HCT116 (cell line): ENCODE results near the gene STON1. TPM values are rescaled to one million over a fixed set of nuclear protein-coding genes. Genes with fewer than 3 reads are reported as not detected.

Experiments
- ATAC-seq: fragments of 200-7000 bp; cut with Tn5 transposase; 2 replicates; pipeline ENCODE4 v1.9.1; 2020; ENCODE audit warnings: mild to moderate bottlenecking, moderate library complexity
- BruUV-seq: library from RNA; stranded (reverse); fragments of 400-500 nt; replicated peaks from 2 replicates; lab custom pipeline; 2021; lab: Mats Ljungman, UMichigan
- CTCF ChIA-PET: fragments of 300-600 bp; sonication (Branson Sonifier 250); formaldehyde crosslinking; loops from one replicate; lab custom pipeline; 2021; ENCODE audit warnings: antibody characterized with exemption; lab: Charles Lee
- POLR2A ChIA-PET: fragments of 300-600, 350-600 bp; sonication (Branson Sonifier 250); formaldehyde crosslinking; loops from one replicate; lab custom pipeline; 2021; ENCODE audit warnings: antibody characterized with exemption; lab: Charles Lee
- RAD21 ChIA-PET, 2 experiments: fragments of 300-600 bp; sonication (Branson Sonifier 250); formaldehyde crosslinking; loops; one replicate each; lab custom pipeline; 2023; ENCODE audit warnings: low total read pairs in 2 of 2; ENCODE audit not compliant: uncharacterized antibody in 2 of 2, unreplicated experiment in 2 of 2, low non-redundant PET in 1 of 2; lab: Charles Lee
- DNase-seq: peaks from one replicate; pipeline ENCODE4 v3.0.0-alpha.2; 2010; ENCODE audit warnings: low read depth, low spot score
- H2AFZ ChIP-seq: fragments of 200-600 bp; shearing (Covaris generic), sonication (generic); 2 replicates; pipeline ENCODE4 v1.6.1; 2017; ENCODE audit warnings: low read depth, mixed run types, mixed read lengths, antibody characterized with exemption, low read length; ENCODE audit not compliant: poor library complexity, severe bottlenecking
- H3K27ac ChIP-seq: 2 replicates; pipeline ENCODE4 v1.5.1; 2012; ENCODE audit warnings: low read depth, low read length
- H3K27me3 ChIP-seq: fragments of 200-600 bp; sonication (generic); 2 replicates; pipeline ENCODE4 v1.6.1; 2016; ENCODE audit warnings: mixed run types, low read length, mixed read lengths; ENCODE audit not compliant: insufficient read depth
- H3K36me3 ChIP-seq, 2 experiments: fragments of 200-500 bp in 1 of 2; fragments of 200-600 bp in 1 of 2; sonication (Bioruptor generic) in 1 of 2; sonication (generic) in 1 of 2; 2 replicates each; pipeline versions ENCODE4 v1.5.1 to v1.6.1; 2014 to 2016; ENCODE audit warnings: low read length in 2 of 2, inconsistent platforms in 1 of 2, mixed read lengths in 1 of 2, mixed run types in 1 of 2; ENCODE audit not compliant: insufficient read depth in 2 of 2, control insufficient read depth in 1 of 2
- H3K4me1 ChIP-seq, 2 experiments: fragments of 200-600 bp in 1 of 2; sonication (generic) in 1 of 2; 2 replicates each; pipeline versions ENCODE4 v1.5.1 to v1.6.1; 2012 to 2017; ENCODE audit warnings: low read length in 2 of 2, inconsistent platforms in 1 of 2, mild to moderate bottlenecking in 1 of 2, mixed read lengths in 1 of 2, mixed run types in 1 of 2, moderate library complexity in 1 of 2; ENCODE audit not compliant: insufficient read depth in 2 of 2, control insufficient read depth in 1 of 2
- H3K4me2 ChIP-seq: fragments of 200-600 bp; sonication (generic); 2 replicates; pipeline ENCODE4 v1.6.1; 2017; ENCODE audit warnings: mixed run types, low read length, mixed read lengths
- H3K4me3 ChIP-seq, 2 experiments: fragments of 200-600 bp in 1 of 2; sonication (generic) in 1 of 2; replicated peaks in 1 of 2; 2 replicates each; pipeline ENCODE4 v1.5.1; 2011 to 2016; ENCODE audit warnings: low read length in 2 of 2, control low read depth in 1 of 2, low read depth in 1 of 2, mild to moderate bottlenecking in 1 of 2, mixed read lengths in 1 of 2, mixed run types in 1 of 2
- H3K79me2 ChIP-seq: fragments of 200-600 bp; sonication (generic); 2 replicates; pipeline ENCODE4 v1.6.1; 2017; ENCODE audit warnings: mild to moderate bottlenecking, mixed run types, low read length, moderate library complexity, mixed read lengths; ENCODE audit not compliant: insufficient read depth
- H3K9ac ChIP-seq: fragments of 200-600 bp; sonication (generic); 2 replicates; pipeline ENCODE4 v1.6.1; 2016; ENCODE audit warnings: low read length, mixed read lengths
- H3K9me2 ChIP-seq: fragments of 200-600 bp; sonication (generic), shearing (Covaris generic); 2 replicates; pipeline ENCODE4 v1.6.1; 2017; ENCODE audit warnings: mixed run types, mild to moderate bottlenecking, moderate library complexity; ENCODE audit not compliant: insufficient read depth
- H3K9me3 ChIP-seq, 2 experiments: fragments of 200-500 bp in 1 of 2; fragments of 200-600 bp in 1 of 2; sonication (Bioruptor generic) in 1 of 2; sonication (generic) in 1 of 2; 2 replicates each; pipeline ENCODE4 v1.6.1; 2014 to 2017; ENCODE audit warnings: low read length in 2 of 2, mixed read lengths in 2 of 2, inconsistent platforms in 1 of 2, low read depth in 1 of 2, mild to moderate bottlenecking in 1 of 2, mixed run types in 1 of 2, moderate library complexity in 1 of 2; ENCODE audit not compliant: control insufficient read depth in 1 of 2, insufficient read depth in 1 of 2
- H4K20me1 ChIP-seq: fragments of 200-600 bp; sonication (generic), shearing (Covaris generic); 2 replicates; pipeline ENCODE4 v1.6.1; 2017; ENCODE audit warnings: mixed run types, mild to moderate bottlenecking, moderate library complexity; ENCODE audit not compliant: insufficient read depth
- CBX3 ChIP-seq: IDR thresholded peaks from 2 replicates; pipeline ENCODE4 v1.6.1; 2012; ENCODE audit warnings: low read depth
- CEBPB ChIP-seq: IDR thresholded peaks from 2 replicates; pipeline ENCODE4 v1.6.1; 2012; ENCODE audit warnings: low read depth
- CTCF ChIP-seq, 3 experiments: fragments of 200-600 bp in 1 of 3; sonication (generic) in 1 of 3; IDR thresholded peaks in 2 of 3; conservative IDR thresholded peaks in 1 of 3; 2 replicates each; pipeline ENCODE4 v1.5.1; 2012 to 2017; ENCODE audit warnings: low read depth in 2 of 3, low read length in 2 of 3, antibody characterized with exemption in 1 of 3, borderline replicate concordance in 1 of 3, control low read depth in 1 of 3, mild to moderate bottlenecking in 1 of 3, mixed read lengths in 1 of 3, mixed run types in 1 of 3, moderate library complexity in 1 of 3; ENCODE audit not compliant: insufficient read depth in 1 of 3
- EGR1 ChIP-seq: IDR thresholded peaks from 2 replicates; pipeline ENCODE4 v1.6.1; 2012; ENCODE audit warnings: low read depth
- EZH2 ChIP-seq: fragments of 200-600 bp; sonication (generic); IDR thresholded peaks from 2 replicates; pipeline ENCODE4 v1.6.1; 2017; ENCODE audit warnings: antibody characterized with exemption, mixed run types
- EZH2phosphoT487 ChIP-seq: fragments of 200-600 bp; IDR thresholded peaks from 2 replicates; pipeline ENCODE4 v1.6.1; 2018; ENCODE audit warnings: antibody characterized with exemption, borderline replicate concordance
- FOSL1 ChIP-seq: IDR thresholded peaks from 2 replicates; pipeline ENCODE4 v1.6.1; 2012; ENCODE audit warnings: low read depth
- JUND ChIP-seq: IDR thresholded peaks from 2 replicates; pipeline ENCODE4 v1.6.1; 2012
- POLR2A ChIP-seq: IDR thresholded peaks from 2 replicates; pipeline ENCODE4 v1.7.0; 2011; ENCODE audit warnings: borderline replicate concordance; ENCODE audit not compliant: insufficient read depth, insufficient read length; ENCODE audit errors: extremely low read depth
- POLR2AphosphoS5 ChIP-seq: IDR thresholded peaks from 2 replicates; pipeline ENCODE4 v1.6.1; 2011; ENCODE audit warnings: mild to moderate bottlenecking, low read depth, low read length, moderate library complexity
- RAD21 ChIP-seq: IDR thresholded peaks from 2 replicates; pipeline ENCODE4 v1.6.1; 2012; ENCODE audit warnings: low read depth, mild to moderate bottlenecking
- REST ChIP-seq: IDR thresholded peaks from 2 replicates; pipeline ENCODE4 v1.6.1; 2012; ENCODE audit warnings: low read depth
- SIN3A ChIP-seq: IDR thresholded peaks from 2 replicates; pipeline ENCODE4 v1.6.1; 2012; ENCODE audit warnings: low read depth
- SP1 ChIP-seq: IDR thresholded peaks from 2 replicates; pipeline ENCODE4 v1.6.1; 2012; ENCODE audit warnings: low read depth
- SRF ChIP-seq: IDR thresholded peaks from 2 replicates; pipeline ENCODE4 v1.6.1; 2012; ENCODE audit warnings: low read depth
- TCF7L2 ChIP-seq: IDR thresholded peaks from 2 replicates; pipeline ENCODE4 v1.7.0; 2011; ENCODE audit warnings: borderline replicate concordance, inconsistent platforms; ENCODE audit not compliant: insufficient read depth, insufficient read length; ENCODE audit errors: extremely low read depth
- ZNF274 ChIP-seq: fragments of 200-500 bp; sonication (Bioruptor generic); IDR thresholded peaks from 2 replicates; pipeline ENCODE4 v1.6.1; 2014; ENCODE audit warnings: mild to moderate bottlenecking, low read depth, low read length, inconsistent platforms
- intact Hi-C: fragments of 100-400 bp; cut with micrococcal nuclease; formaldehyde crosslinking; loops from 2 replicates; pipeline ENCODE4 v1.10.0; 2022
- total RNA-seq: library from RNA; stranded (reverse); gene quantifications from one replicate; pipeline ENCODE4 v1.2.1, GENCODE V29; 2021; ENCODE audit not compliant: unreplicated experiment

The STON1 gene
- total RNA-seq, 1 experiment from 2014 or later: 1.4 TPM

GRCh38 chr2:48567671-48568070, 37.7 kb downstream of the STON1 start (continued):
- TF ChIP-seq CTCF (IDR thresholded peaks at IDR 0.05 in 2 of 3, conservative IDR thresholded peaks at IDR 0.05 in 1 of 3; ENCODE audit: borderline replicate concordance in 1 of 3, insufficient read depth in 1 of 3, low read depth in 2 of 3, low read length in 2 of 3) (no peak), POLR2A (no peak), REST (no peak), SRF (no peak)

- no peaks in the 10 kb centered on the region for H3K9me2 ChIP-seq
- no peak overlapping the region for H3K9ac ChIP-seq
- H3K4me3 ChIP-seq: no peak overlapping the region
- no peak overlapping the region for H3K4me2 ChIP-seq
- RAD21 ChIA-PET: no interaction called here
- no peaks in the 10 kb centered on the region for H3K4me1 ChIP-seq
- ATAC-seq (no peak), DNase-seq (no peak)
- H4K20me1 ChIP-seq: no peaks in the 10 kb centered on the region
- H3K79me2 ChIP-seq: no peaks in the 10 kb centered on the region
- POLR2A ChIA-PET: no interaction called here
- CTCF ChIA-PET: no interaction called here
- H3K9me3 ChIP-seq: no peaks in the 10 kb centered on the region
- intact Hi-C loops: no loop called here
- no peak overlapping the region for H3K27ac ChIP-seq
- no peaks in the 10 kb centered on the region for H3K36me3 ChIP-seq
- no peak overlapping the region for H2AFZ ChIP-seq
- no TSS peak for BruUV-seq
- H3K27me3 ChIP-seq: no peaks in the 10 kb centered on the region
- TF ChIP-seq ZNF274 (no peak), EGR1 (no peak), EZH2 (no peak), POLR2AphosphoS5 (no peak), TCF7L2 (no peak), EZH2phosphoT487 (no peak), SP1 (no peak), SIN3A (no peak), POLR2A (no peak), CEBPB (no peak), JUND (no peak), CBX3 (no peak), FOSL1 (no peak), REST (no peak), RAD21 (no peak)
Observed at GRCh38 chr2:48568547-48568946, 38.6 kb downstream of the STON1 start.
